Vagina (tissue), 2 donors: ENCODE measurements around the gene FUS.

Experiments
- POLR2A ChIP-seq, 2 donors: fragments of 450-650 bp; IDR thresholded peaks; one replicate each; pipeline ENCODE4 v1.6.1; 2017; ENCODE audit warnings: antibody characterized with exemption in 2 of 2, mild to moderate bottlenecking in 2 of 2, moderate library complexity in 2 of 2
- TF ChIP-seq, protein P1 (sequence below), 3 experiments: fragments of 450-650 bp in 2 of 3; fragments of 200-600 bp in 1 of 3; sonication (generic) in 1 of 3; IDR thresholded peaks; one replicate each; pipeline ENCODE4 v1.5.1; 2017 to 2019; ENCODE audit warnings: antibody characterized with exemption in 3 of 3, mild to moderate bottlenecking in 2 of 3, moderate library complexity in 2 of 3

DNA sequence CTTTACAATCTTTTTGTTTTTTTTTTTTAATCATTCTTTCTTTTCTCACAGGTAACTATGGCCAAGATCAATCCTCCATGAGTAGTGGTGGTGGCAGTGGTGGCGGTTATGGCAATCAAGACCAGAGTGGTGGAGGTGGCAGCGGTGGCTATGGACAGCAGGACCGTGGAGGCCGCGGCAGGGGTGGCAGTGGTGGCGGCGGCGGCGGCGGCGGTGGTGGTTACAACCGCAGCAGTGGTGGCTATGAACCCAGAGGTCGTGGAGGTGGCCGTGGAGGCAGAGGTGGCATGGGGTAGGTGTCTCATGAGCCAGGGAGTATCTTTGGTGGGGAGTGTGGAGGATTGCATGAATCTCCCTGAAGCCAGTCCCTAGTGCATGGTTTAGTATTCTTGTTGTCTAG is 4.9 kb downstream of the FUS start:
- TF ChIP-seq, protein P1, sequence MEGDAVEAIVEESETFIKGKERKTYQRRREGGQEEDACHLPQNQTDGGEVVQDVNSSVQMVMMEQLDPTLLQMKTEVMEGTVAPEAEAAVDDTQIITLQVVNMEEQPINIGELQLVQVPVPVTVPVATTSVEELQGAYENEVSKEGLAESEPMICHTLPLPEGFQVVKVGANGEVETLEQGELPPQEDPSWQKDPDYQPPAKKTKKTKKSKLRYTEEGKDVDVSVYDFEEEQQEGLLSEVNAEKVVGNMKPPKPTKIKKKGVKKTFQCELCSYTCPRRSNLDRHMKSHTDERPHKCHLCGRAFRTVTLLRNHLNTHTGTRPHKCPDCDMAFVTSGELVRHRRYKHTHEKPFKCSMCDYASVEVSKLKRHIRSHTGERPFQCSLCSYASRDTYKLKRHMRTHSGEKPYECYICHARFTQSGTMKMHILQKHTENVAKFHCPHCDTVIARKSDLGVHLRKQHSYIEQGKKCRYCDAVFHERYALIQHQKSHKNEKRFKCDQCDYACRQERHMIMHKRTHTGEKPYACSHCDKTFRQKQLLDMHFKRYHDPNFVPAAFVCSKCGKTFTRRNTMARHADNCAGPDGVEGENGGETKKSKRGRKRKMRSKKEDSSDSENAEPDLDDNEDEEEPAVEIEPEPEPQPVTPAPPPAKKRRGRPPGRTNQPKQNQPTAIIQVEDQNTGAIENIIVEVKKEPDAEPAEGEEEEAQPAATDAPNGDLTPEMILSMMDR (IDR thresholded peaks at IDR 0.05), result no peak
- TF ChIP-seq POLR2A (IDR thresholded peaks at IDR 0.05), result no peak
